Liver (tissue), 3 donors: ENCODE measurements around the gene TMEM179.

Source experiments
- CTCF ChIP-seq: fragments of 150-350 bp; IDR thresholded peaks from 2 replicates; pipeline ENCODE4 v1.5.1; 2017; ENCODE audit warnings: improper control_type of control experiment, low read depth, low read length; ENCODE audit not compliant: missing input control
- GABPA ChIP-seq, 2 donors: IDR thresholded peaks in 1 of 2; conservative IDR thresholded peaks in 1 of 2; 2 replicates each; pipeline ENCODE4 v1.6.1; 2016; ENCODE audit warnings: antibody characterized with exemption in 2 of 2, mild to moderate bottlenecking in 1 of 2, moderate library complexity in 1 of 2
- JUND ChIP-seq, 2 donors: IDR thresholded peaks; 2 replicates each; pipeline ENCODE4 v1.6.1; 2016; ENCODE audit warnings: antibody characterized with exemption in 2 of 2
- MAX ChIP-seq: IDR thresholded peaks from 2 replicates; pipeline ENCODE4 v1.6.1; 2016; ENCODE audit warnings: antibody characterized with exemption
- RAD21 ChIP-seq, 2 donors: IDR thresholded peaks; 2 replicates each; pipeline ENCODE4 v1.6.1; 2016; ENCODE audit warnings: antibody characterized with exemption in 2 of 2, mild to moderate bottlenecking in 2 of 2
- REST ChIP-seq: IDR thresholded peaks from 2 replicates; pipeline ENCODE4 v1.6.1; 2016; ENCODE audit warnings: antibody characterized with exemption, mild to moderate bottlenecking
- RXRA ChIP-seq, 2 donors: IDR thresholded peaks; 2 replicates each; pipeline ENCODE4 v1.6.1; 2017 to 2018; ENCODE audit warnings: antibody characterized with exemption in 2 of 2, mild to moderate bottlenecking in 1 of 2
- TAF1 ChIP-seq: conservative IDR thresholded peaks from 2 replicates; pipeline ENCODE4 v1.6.1; 2016; ENCODE audit warnings: antibody characterized with exemption, mild to moderate bottlenecking
- YY1 ChIP-seq: IDR thresholded peaks from 2 replicates; pipeline ENCODE4 v1.6.1; 2016; ENCODE audit warnings: antibody characterized with exemption, mild to moderate bottlenecking
- donor health status: healthy.
- donor health status: healthy.

DNA sequence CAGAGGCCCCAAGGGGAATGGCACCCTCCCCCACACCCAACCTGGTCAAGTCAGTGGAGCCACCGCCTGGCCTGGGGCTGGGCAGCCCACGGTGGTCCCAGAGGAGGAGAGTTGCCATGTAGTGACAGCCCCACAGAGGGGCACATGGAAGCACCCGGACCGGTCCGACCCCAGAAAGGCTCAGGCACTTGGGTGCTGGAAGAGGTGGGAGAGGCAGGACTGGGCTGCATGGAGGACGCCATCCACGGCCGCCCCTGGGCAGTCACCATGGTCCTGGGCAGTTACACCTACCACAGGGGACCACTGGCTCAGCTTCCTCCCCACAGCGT, 37.9 kb upstream of the TMEM179 start:
- TF ChIP-seq REST, result no peak
- TF ChIP-seq CTCF, result no peak
- no peak for TF ChIP-seq TAF1
- no peak for TF ChIP-seq MAX
- TF ChIP-seq YY1, result no peak
- TF ChIP-seq GABPA (IDR thresholded peaks at IDR 0.05 in 1 of 2, conservative IDR thresholded peaks at IDR 0.05 in 1 of 2), result no peak
- TF ChIP-seq RXRA (IDR thresholded peaks at IDR 0.05), result no peak
- no peak for TF ChIP-seq RAD21 (IDR thresholded peaks at IDR 0.05)
- no peak for TF ChIP-seq JUND (IDR thresholded peaks at IDR 0.05)
